SKM-1 treated with dmso at 0.1 percent for 144 hours (cell line): ENCODE data around the gene FHIT.

Experiments used
- DNase-seq: peaks from one replicate; lab custom pipeline; 2025; ENCODE audit not compliant: unreplicated experiment; lab: John Stamatoyannopoulos, UW

Gene FHIT

GRCh38 chr3:60147249-60147950, 1103.9 kb downstream of the FHIT start:
- no peak for DNase-seq

- DNase-seq: no peak
These were observed 1105.1 kb downstream of the FHIT start for GRCh38 chr3:60146121-60146520.

GRCh38 chr3:60144071-60144470, 1107.2 kb downstream of the FHIT start:
- DNase-seq: no peak

- no peak for DNase-seq
These were observed 1109.2 kb downstream of the FHIT start for GRCh38 chr3:60142009-60142408.

- no peak for DNase-seq
These were observed 1111.1 kb downstream of the FHIT start for GRCh38 chr3:60140160-60140559.

- DNase-seq: no peak
These were observed 1114.7 kb downstream of the FHIT start for GRCh38 chr3:60136601-60137000.

- no peak for DNase-seq
These were observed 1115.8 kb downstream of the FHIT start for GRCh38 chr3:60135474-60135873.

- no peak for DNase-seq
These were observed 1117.7 kb downstream of the FHIT start for GRCh38 chr3:60133269-60134162.

GRCh38 chr3:60131618-60132017, 1119.6 kb downstream of the FHIT start:
- DNase-seq: no peak

GRCh38 chr3:60126511-60127304, 1124.5 kb downstream of the FHIT start:
- no peak for DNase-seq

GRCh38 chr3:60125686-60126085, 1125.6 kb downstream of the FHIT start:
- DNase-seq: no peak

GRCh38 chr3:60120245-60120644, 1131.0 kb downstream of the FHIT start:
- DNase-seq: no peak

- no peak for DNase-seq
These were observed 1137.1 kb downstream of the FHIT start for GRCh38 chr3:60114191-60114590.

- DNase-seq: no peak
These were observed 1144.0 kb downstream of the FHIT start for GRCh38 chr3:60107275-60107674.

- no peak for DNase-seq
These were observed 1149.1 kb downstream of the FHIT start for GRCh38 chr3:60102154-60102553.

GRCh38 chr3:60101621-60102020, 1149.6 kb downstream of the FHIT start:
- no peak for DNase-seq

- no peak for DNase-seq
These were observed 1154.8 kb downstream of the FHIT start for GRCh38 chr3:60096403-60096802.

GRCh38 chr3:60095930-60096329, 1155.3 kb downstream of the FHIT start:
- no peak for DNase-seq

- no peak for DNase-seq
These were observed 1155.7 kb downstream of the FHIT start for GRCh38 chr3:60095516-60095915.

GRCh38 chr3:60094392-60094947, 1156.8 kb downstream of the FHIT start:
- DNase-seq: no peak

GRCh38 chr3:60090548-60090947, 1160.7 kb downstream of the FHIT start:
- DNase-seq: no peak
